ENCODE data around the gene EDNRB.
"Not testable (repeated sequence)": the region's sequence is repeated elsewhere in the genome, so short reads cannot be mapped to it uniquely, and the experiment has no call there.

The EDNRB gene

GRCh38 chr13:77896536-77896935 is 22.1 kb downstream of the EDNRB start:
- no peak for DNase-seq (ENCODE audit: low spot score)

- no peak for DNase-seq (ENCODE audit: low spot score)
Measured at GRCh38 chr13:77894743-77895142, 23.9 kb downstream of the EDNRB start.

GRCh38 chr13:77893066-77893465 is 25.6 kb downstream of the EDNRB start:
- DNase-seq (ENCODE audit: low spot score), result no peak

- DNase-seq (ENCODE audit: low spot score), result no peak
Measured at GRCh38 chr13:77892491-77892890, 26.1 kb downstream of the EDNRB start.

- DNase-seq (ENCODE audit: low spot score), result no peak
Measured at GRCh38 chr13:77891486-77891885, 27.1 kb downstream of the EDNRB start.

- no peak for DNase-seq (ENCODE audit: low spot score)
Measured at GRCh38 chr13:77891041-77891440, 27.6 kb downstream of the EDNRB start.

GRCh38 chr13:77883328-77883727 is 35.3 kb downstream of the EDNRB start:
- no peak for DNase-seq (ENCODE audit: low spot score)

GRCh38 chr13:77878190-77878589 is 40.4 kb downstream of the EDNRB start:
- DNase-seq (ENCODE audit: low spot score), result no peak

GRCh38 chr13:77876176-77876575 is 42.5 kb downstream of the EDNRB start:
- no peak for DNase-seq (ENCODE audit: low spot score)

GRCh38 chr13:77874406-77874805 is 44.2 kb downstream of the EDNRB start:
- DNase-seq (ENCODE audit: low spot score), result no peak

GRCh38 chr13:77872995-77873394 is 45.6 kb downstream of the EDNRB start:
- no peak for DNase-seq (ENCODE audit: low spot score)

GRCh38 chr13:77871596-77871995 is 47.0 kb downstream of the EDNRB start:
- no peak for DNase-seq (ENCODE audit: low spot score)

GRCh38 chr13:77868717-77869116 is 49.9 kb downstream of the EDNRB start:
- DNase-seq (ENCODE audit: low spot score), result no peak

GRCh38 chr13:77866971-77867370 is 51.7 kb downstream of the EDNRB start:
- DNase-seq (ENCODE audit: low spot score), result no peak

- DNase-seq (ENCODE audit: low spot score), result peak; percentile 23
Measured at GRCh38 chr13:77865622-77866021, 53.0 kb downstream of the EDNRB start.

GRCh38 chr13:77863144-77863543 is 55.5 kb downstream of the EDNRB start:
- no peak for DNase-seq (ENCODE audit: low spot score)

- no peak for DNase-seq (ENCODE audit: low spot score)
Measured at GRCh38 chr13:77861741-77862140, 56.9 kb downstream of the EDNRB start.

GRCh38 chr13:77860507-77860981 is 58.1 kb downstream of the EDNRB start:
- no peak for DNase-seq (ENCODE audit: low spot score)

- DNase-seq (ENCODE audit: low spot score), result no peak
Measured at GRCh38 chr13:77859450-77859849, 59.2 kb downstream of the EDNRB start.

GRCh38 chr13:77857531-77858209 is 61.0 kb downstream of the EDNRB start:
- DNase-seq (ENCODE audit: low spot score), result no peak

GRCh38 chr13:77853703-77854102 is 64.9 kb downstream of the EDNRB start:
- DNase-seq (ENCODE audit: low spot score), result no peak

- DNase-seq (ENCODE audit: low spot score), result not testable (repeated sequence)
Measured at GRCh38 chr13:77848050-77848449, 70.6 kb downstream of the EDNRB start.

- no peak for DNase-seq (ENCODE audit: low spot score)
Measured at GRCh38 chr13:77846173-77846572, 72.5 kb downstream of the EDNRB start.

Data from HuH-7 (cell line).